Measurements from ENCODE around the gene METTL15.
"Not testable (repeated sequence)": the region's sequence is repeated elsewhere in the genome, so short reads cannot be mapped to it uniquely, and the experiment has no call there.

Gene METTL15

DNA sequence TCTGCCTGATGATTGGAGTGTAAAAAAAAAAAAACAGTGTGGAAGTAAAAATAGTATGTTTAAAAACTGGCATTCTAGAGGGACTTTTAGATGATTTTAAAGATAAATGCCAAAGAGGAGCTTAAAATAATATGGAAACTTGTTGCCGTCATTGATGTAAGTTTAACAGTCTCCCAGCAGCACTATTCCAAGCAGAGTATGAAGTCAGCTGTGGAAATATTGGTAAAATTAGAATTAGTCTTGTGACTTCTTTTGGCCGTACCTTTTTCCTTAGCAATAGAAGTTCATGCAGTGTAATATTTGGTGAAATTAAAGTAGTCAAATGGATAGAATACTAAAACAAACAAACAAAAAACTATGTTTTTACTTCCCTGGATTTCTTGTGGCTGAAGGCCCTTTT is 134.9 kb downstream of the METTL15 start:
- no peak for TF ChIP-seq Cebpa-rat (IDR thresholded peaks at IDR 0.05)
- H3K4me2 ChIP-seq = no peak overlapping the region

DNA sequence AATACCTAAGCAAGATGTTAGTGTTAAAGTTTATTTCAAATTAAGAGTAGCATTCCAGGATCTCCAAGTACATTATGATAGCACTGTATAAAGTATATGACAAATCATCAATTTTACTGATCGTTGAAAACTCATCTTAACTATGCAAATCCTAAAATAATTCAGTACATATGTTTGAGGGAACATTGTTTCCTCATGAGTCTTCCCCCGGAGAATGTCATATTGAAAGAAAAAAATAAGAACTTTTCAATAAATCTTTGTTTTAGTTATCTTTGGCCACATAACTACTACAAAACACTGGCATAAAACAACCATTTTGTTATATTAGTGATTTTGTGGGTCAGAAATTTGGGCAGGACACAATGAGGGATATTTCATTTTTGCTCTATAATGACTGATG is 135.4 kb downstream of the METTL15 start:
- Histone ChIP-seq H3K4me2 (no peak overlapping the region), H3K4me1 (no peaks in the 10 kb centered on the region), H3K9me3 (replicated peaks in 1 of 11) (peaks cover 0 to under 1% (median 0%) of the 10 kb centered on the region in 11 experiments; a peak in 2 of 22 replicates), H3K4me3 (no peak overlapping the region), H3K36me3 (peaks cover 0 to 5% (median 0%) of the 10 kb centered on the region in 11 experiments; a peak in 2 of 22 replicates), H3K27me3 (no peaks in the 10 kb centered on the region), H4K20me1 (no peaks in the 10 kb centered on the region), H3K27ac (no peak overlapping the region), H3K9ac (no peak overlapping the region)
- TF ChIP-seq Cebpa-rat (IDR thresholded peaks at IDR 0.05) = no peak

More for the DNA sequence above, 134.9 kb downstream of the METTL15 start:
- Histone ChIP-seq H3K4me3 (no peak overlapping the region), H3K27ac (no peak overlapping the region), H3K27me3 (no peaks in the 10 kb centered on the region), H3K4me1 (no peaks in the 10 kb centered on the region), H3K9me3 (replicated peaks in 1 of 11) (peaks cover 0 to 6% (median 0%) of the 10 kb centered on the region in 11 experiments; a peak in 5 of 22 replicates), H3K9ac (no peak overlapping the region), H3K36me3 (peaks cover 0 to 5% (median 0%) of the 10 kb centered on the region in 11 experiments; a peak in 2 of 22 replicates), H4K20me1 (no peaks in the 10 kb centered on the region)

DNA sequence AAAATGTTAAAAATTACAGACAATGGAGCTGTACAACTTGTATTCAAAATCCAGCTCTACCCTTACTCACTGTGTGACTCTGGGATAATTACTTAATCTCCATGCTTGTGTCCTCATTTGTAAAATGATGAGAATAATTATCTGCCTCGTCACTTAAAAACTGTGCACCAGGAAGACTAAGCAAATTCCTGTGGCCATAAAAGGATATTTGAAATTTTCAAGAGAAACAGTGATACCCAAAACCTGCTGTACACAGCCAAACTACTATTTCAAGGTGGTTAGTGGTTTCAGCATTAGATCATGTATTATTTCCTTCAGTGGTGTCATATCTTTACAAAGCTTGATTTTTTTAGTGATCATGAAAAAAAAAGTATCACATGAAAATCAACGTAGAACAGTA is 136.9 kb downstream of the METTL15 start:
- Histone ChIP-seq H3K4me3 (no peak overlapping the region), H4K20me1 (no peaks in the 10 kb centered on the region), H3K9me3 (replicated peaks in 1 of 11) (no peaks in the 10 kb centered on the region; a peak in 2 of 22 replicates), H3K27me3 (no peaks in the 10 kb centered on the region), H3K4me1 (no peaks in the 10 kb centered on the region), H3K4me2 (no peak overlapping the region), H3K36me3 (peaks cover 0 to 8% (median 0%) of the 10 kb centered on the region in 11 experiments; a peak in 2 of 22 replicates), H3K9ac (no peak overlapping the region), H3K27ac (no peak overlapping the region)
- TF ChIP-seq Cebpa-rat (IDR thresholded peaks at IDR 0.05) = no peak

DNA sequence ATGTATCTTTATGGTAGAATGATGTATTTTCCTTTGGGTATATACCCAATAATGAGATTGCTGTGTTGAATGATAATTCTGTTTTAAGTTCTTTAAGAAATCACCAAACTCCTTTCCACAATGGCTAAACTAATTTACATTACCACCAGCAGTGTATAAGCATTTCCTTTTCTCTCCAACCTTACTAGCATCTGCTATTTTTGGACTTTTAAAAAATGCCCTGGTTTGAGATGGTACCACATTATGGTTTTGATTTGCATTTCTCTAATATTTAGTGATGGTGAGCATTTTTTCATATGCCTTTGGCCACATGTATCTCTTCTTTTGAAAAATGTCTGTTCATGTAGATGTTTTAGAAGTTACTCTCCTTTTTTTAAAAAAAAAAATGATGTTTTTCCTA is 142.0 kb downstream of the METTL15 start:
- Histone ChIP-seq H3K4me1 (no peaks in the 10 kb centered on the region), H3K27ac (no peak overlapping the region), H3K4me2 (no peak overlapping the region), H3K9me3 (replicated peaks in 1 of 11) (no peaks in the 10 kb centered on the region; a peak in 2 of 22 replicates), H3K27me3 (no peaks in the 10 kb centered on the region), H3K4me3 (no peak overlapping the region), H4K20me1 (no peaks in the 10 kb centered on the region), H3K9ac (no peak overlapping the region), H3K36me3 (peaks cover 0 to 8% (median 0%) of the 10 kb centered on the region in 11 experiments; a peak in 2 of 22 replicates)
- no peak for TF ChIP-seq Cebpa-rat (IDR thresholded peaks at IDR 0.05)

DNA sequence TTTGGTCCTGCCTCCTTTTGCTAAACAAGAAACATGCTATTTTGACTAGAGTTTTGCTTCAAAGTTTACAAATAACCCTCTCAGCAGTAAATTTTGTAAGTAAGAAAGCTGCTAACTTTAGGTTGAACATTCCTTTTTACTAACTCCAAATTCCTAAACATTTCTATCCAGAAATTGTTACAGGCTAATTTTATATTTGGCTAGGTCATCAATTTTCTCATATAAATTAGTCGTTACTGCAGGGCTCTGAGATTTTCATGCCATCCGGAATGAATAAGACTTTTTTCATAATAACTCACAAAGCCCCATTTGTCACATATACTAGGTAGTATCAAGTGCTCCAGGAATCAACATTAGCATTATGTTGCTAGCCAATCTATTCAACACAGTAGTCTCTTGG is 143.1 kb downstream of the METTL15 start:
- no peaks in the 10 kb centered on the region for H3K27me3 ChIP-seq
- H3K4me2 ChIP-seq = no peak overlapping the region
- H4K20me1 ChIP-seq = no peaks in the 10 kb centered on the region
- H3K9ac ChIP-seq = no peak overlapping the region
- peaks cover 0 to 5% (median 0%) of the 10 kb centered on the region in 11 experiments; a peak in 2 of 22 replicates for H3K9me3 ChIP-seq (replicated peaks in 1 of 11)
- H3K4me1 ChIP-seq = no peaks in the 10 kb centered on the region
- H3K27ac ChIP-seq = no peak overlapping the region
- no peak overlapping the region for H3K4me3 ChIP-seq
- TF ChIP-seq Cebpa-rat (IDR thresholded peaks at IDR 0.05) = no peak
- 0 out of 22 replicates have a peak, but pooled peaks cover 0 to 4% (median 0%) of the 10 kb centered on the region in 11 experiments for H3K36me3 ChIP-seq

DNA sequence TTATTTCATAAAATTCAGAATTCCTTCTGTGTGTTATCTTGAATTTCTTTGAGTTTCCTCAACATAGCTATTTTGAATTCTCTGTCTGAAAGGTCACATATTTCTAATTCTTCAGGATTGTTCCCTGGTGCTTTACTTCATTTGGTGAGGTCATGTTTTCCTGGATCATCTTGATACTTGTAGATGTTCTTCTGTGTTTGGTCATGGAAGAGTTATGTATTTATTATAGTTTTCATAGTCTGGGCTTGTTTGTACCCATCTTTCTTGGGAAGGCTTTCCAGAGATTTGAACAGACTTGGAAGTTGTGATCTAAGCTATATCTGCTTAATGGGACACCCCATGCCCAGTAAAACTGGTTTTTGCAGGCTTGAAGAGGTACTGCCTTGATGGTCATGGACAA is 149.6 kb downstream of the METTL15 start:
- H3K27ac ChIP-seq = no peak overlapping the region

DNA sequence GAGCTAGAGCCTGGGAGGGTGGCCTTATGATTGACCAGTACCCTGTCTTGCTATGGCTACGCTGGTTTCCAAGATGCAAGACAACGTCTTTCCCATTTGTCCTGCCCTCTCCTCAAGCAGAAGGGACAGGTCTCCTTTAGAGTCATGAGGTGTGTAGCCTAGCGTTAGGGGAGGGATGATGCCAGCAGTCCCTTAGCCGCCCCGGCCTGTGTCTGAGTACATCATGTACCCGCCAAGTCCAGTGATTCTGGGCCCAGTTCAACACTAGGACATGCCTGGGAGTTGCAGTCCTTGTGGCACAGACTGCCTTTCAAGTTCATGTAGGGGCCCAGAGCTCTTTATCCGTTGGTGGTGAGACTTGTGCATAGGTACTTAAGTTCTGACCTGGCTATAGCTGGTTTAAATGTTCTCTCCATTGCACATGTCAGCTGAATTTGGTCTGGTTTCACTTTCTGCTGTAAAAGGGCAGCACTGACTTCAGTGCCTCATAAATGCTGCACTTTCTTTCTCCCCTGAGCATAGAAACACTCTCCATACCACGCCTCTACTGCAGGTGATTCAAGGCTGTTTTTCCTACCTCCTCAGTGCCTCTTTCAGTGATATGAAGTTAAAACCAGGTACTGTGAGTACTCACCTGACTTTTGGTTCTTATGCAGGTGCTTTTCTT is 151.1 kb downstream of the METTL15 start:
- Histone ChIP-seq H3K4me2 (no peak overlapping the region), H3K36me3 (peaks cover 0 to 15% (median 0%) of the 10 kb centered on the region in 11 experiments; a peak in 3 of 22 replicates), H3K9me3 (replicated peaks in 1 of 11) (peaks cover 0 to 5% (median 0%) of the 10 kb centered on the region in 11 experiments; a peak in 1 of 22 replicates), H3K4me3 (no peak overlapping the region), H3K9ac (no peak overlapping the region), H3K4me1 (no peaks in the 10 kb centered on the region), H3K27me3 (no peaks in the 10 kb centered on the region), H4K20me1 (no peaks in the 10 kb centered on the region), H3K27ac (no peak overlapping the region)
- TF ChIP-seq Cebpa-rat (IDR thresholded peaks at IDR 0.05) = no peak

More for the DNA sequence above, 149.6 kb downstream of the METTL15 start:
- TF ChIP-seq Cebpa-rat (IDR thresholded peaks at IDR 0.05) = no peak
- Histone ChIP-seq H3K36me3 (peaks cover 0 to 15% (median 0%) of the 10 kb centered on the region in 11 experiments; a peak in 3 of 22 replicates), H3K4me2 (no peak overlapping the region), H4K20me1 (no peaks in the 10 kb centered on the region), H3K9ac (no peak overlapping the region), H3K9me3 (replicated peaks in 1 of 11) (peaks cover 0 to 5% (median 0%) of the 10 kb centered on the region in 11 experiments; a peak in 1 of 22 replicates), H3K4me3 (no peak overlapping the region), H3K4me1 (no peaks in the 10 kb centered on the region), H3K27me3 (no peaks in the 10 kb centered on the region)

DNA sequence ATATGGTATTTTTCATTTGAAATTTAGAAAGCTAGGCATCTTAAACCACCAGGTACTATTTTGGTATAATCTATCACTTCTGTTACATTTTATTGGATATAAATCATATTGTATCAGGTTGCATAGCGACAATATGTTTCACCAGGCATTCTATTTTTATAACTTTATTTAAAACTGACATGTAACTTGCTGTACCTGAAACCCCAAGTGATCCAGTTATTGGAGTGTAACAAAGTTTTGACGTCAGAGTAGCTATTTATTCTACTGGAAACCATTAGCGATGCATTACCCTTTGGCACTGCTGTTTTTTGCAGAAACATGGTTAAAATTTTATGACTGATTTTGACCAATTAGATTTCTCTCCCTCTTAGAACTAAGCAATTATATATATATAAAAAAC is 160.7 kb downstream of the METTL15 start:
- no peak for TF ChIP-seq Cebpa-rat (IDR thresholded peaks at IDR 0.05)
- Histone ChIP-seq H3K9me3 (replicated peaks in 1 of 11) (peaks cover 0 to 8% (median 0%) of the 10 kb centered on the region in 11 experiments; a peak in 2 of 22 replicates), H3K36me3 (no peaks in the 10 kb centered on the region; a peak in 2 of 22 replicates)

DNA sequence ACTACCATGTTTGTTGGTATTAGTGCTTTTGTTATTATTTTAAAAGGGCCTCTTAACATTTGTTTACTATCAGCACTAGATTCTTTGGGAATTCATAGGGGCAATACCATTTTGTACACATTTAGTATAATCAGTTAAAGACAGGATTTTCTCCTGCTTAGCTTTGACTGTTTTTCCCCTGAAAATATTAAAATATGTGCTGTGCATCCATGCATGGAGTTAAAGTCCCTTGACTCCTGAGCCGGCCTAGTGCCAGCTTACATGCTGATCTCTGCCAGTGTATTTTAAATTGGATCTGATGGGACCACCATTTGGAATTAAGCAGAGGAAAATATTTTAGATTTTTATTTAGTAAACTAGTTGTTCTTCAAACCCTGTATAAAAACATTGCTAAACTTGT is 161.4 kb downstream of the METTL15 start:
- no peaks in the 10 kb centered on the region for H3K27me3 ChIP-seq
- no peak overlapping the region for H3K4me3 ChIP-seq
- no peaks in the 10 kb centered on the region; a peak in 2 of 22 replicates for H3K36me3 ChIP-seq
- H3K9ac ChIP-seq = no peak overlapping the region
- H3K27ac ChIP-seq = no peak overlapping the region
- H3K4me2 ChIP-seq = no peak overlapping the region
- H3K9me3 ChIP-seq (replicated peaks in 1 of 11) = peaks cover 0 to 8% (median 0%) of the 10 kb centered on the region in 11 experiments; a peak in 2 of 22 replicates
- no peaks in the 10 kb centered on the region for H4K20me1 ChIP-seq
- peaks cover 0 to 8% (median 0%) of the 10 kb centered on the region in 10 experiments; a peak in 3 of 20 replicates for H3K4me1 ChIP-seq
- TF ChIP-seq Cebpa-rat (IDR thresholded peaks at IDR 0.05) = no peak

More for the DNA sequence above, 160.7 kb downstream of the METTL15 start:
- no peaks in the 10 kb centered on the region for H4K20me1 ChIP-seq
- H3K27me3 ChIP-seq = no peaks in the 10 kb centered on the region
- H3K4me1 ChIP-seq = peaks cover 0 to 4% (median 0%) of the 10 kb centered on the region in 10 experiments; a peak in 3 of 20 replicates
- no peak overlapping the region for H3K9ac ChIP-seq
- no peak overlapping the region for H3K27ac ChIP-seq
- H3K4me3 ChIP-seq = no peak overlapping the region
- no peak overlapping the region for H3K4me2 ChIP-seq

DNA sequence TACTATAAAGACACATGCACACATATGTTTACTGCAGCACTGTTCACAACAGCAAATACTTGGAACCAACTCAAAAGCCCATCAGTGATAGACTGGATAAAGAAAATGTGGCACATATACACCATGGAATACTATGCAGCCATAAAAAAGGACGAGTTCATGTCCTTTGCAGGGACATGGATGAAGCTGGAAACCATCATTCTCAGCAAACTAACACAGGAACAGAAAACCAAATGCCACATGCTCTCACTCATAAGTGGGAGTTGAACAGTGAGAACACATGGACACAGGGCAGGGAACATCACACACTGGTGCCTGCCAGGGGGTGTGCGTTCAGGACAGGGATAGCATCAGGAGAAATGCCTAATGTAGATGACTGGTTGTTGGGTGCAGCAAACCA is 164.1 kb downstream of the METTL15 start:
- H4K20me1 ChIP-seq; H3K9me3 ChIP-seq (replicated peaks in 1 of 11); H3K4me3 ChIP-seq; H3K4me2 ChIP-seq; H3K27ac ChIP-seq; H3K9ac ChIP-seq; H3K27me3 ChIP-seq; H3K36me3 ChIP-seq; H3K4me1 ChIP-seq: not testable (repeated sequence)

Data from BLaER1 treated with 17β-estradiol and CSF1 and Interleukin-3, amounts not matched to agents 10 nM and 100 nM (cell line).